Osteoblast (primary cell): ENCODE measurements around the gene SH3RF1. TPM values are rescaled to one million over a fixed set of nuclear protein-coding genes. Genes with fewer than 3 reads are reported as not detected.

Experiments
- DNase-seq: peaks from one replicate; pipeline ENCODE4 v3.0.0; 2011; ENCODE audit warnings: low spot score, mixed read lengths; ENCODE audit not compliant: insufficient read length; ENCODE audit errors: missing footprints
- H2AFZ ChIP-seq: 2 replicates; pipeline ENCODE4 v1.6.0; 2011; ENCODE audit warnings: mild to moderate bottlenecking, low read length
- H3K27ac ChIP-seq: 2 replicates; pipeline ENCODE4 v1.5.1; 2011; ENCODE audit warnings: mild to moderate bottlenecking, low read depth, low read length, moderate library complexity
- H3K27me3 ChIP-seq: 2 replicates; pipeline ENCODE4 v1.6.0; 2012; ENCODE audit warnings: mild to moderate bottlenecking, control low read depth, inconsistent platforms, low read length, moderate library complexity; ENCODE audit not compliant: insufficient read depth
- H3K36me3 ChIP-seq: 2 replicates; pipeline ENCODE4 v1.5.1; 2011; ENCODE audit warnings: mild to moderate bottlenecking, low read length, control low read depth, moderate library complexity; ENCODE audit not compliant: insufficient read depth
- H3K4me1 ChIP-seq: 2 replicates; pipeline ENCODE4 v1.5.1; 2011; ENCODE audit warnings: mild to moderate bottlenecking, low read length, control low read depth, moderate library complexity; ENCODE audit not compliant: insufficient read depth
- H3K4me2 ChIP-seq: 2 replicates; pipeline ENCODE4 v1.6.0; 2011; ENCODE audit warnings: mild to moderate bottlenecking, low read length; ENCODE audit not compliant: insufficient read depth
- H3K4me3 ChIP-seq: fragments of 200-600 bp; sonication (generic); 3 replicates; pipeline ENCODE4 v1.5.1; 2012; ENCODE audit warnings: mild to moderate bottlenecking, low read length, inconsistent platforms; ENCODE audit not compliant: insufficient read depth
- H3K79me2 ChIP-seq: 2 replicates; pipeline ENCODE4 v1.6.0; 2012; ENCODE audit warnings: mild to moderate bottlenecking, low read length, control low read depth, inconsistent platforms; ENCODE audit not compliant: insufficient read depth
- H3K9me3 ChIP-seq: 2 replicates; pipeline ENCODE4 v1.5.1; 2011; ENCODE audit warnings: low read depth, low read length, control low read depth
- H4K20me1 ChIP-seq: 2 replicates; pipeline ENCODE4 v1.6.0; 2012; ENCODE audit warnings: mild to moderate bottlenecking, low read length, control low read depth; ENCODE audit not compliant: insufficient read depth
- total RNA-seq: library from RNA; depleted of rRNA; stranded (reverse); fragments of >200 nt; gene quantifications from 2 replicates; pipeline ENCODE4 v1.2.3, GENCODE V29; 2012
- TF ChIP-seq, protein P1 (sequence below): IDR thresholded peaks from 2 replicates; pipeline ENCODE4 v1.5.1; 2011; ENCODE audit warnings: mild to moderate bottlenecking, low read depth, low read length, moderate library complexity; ENCODE audit errors: extremely low read depth

SH3RF1 gene
- total RNA-seq, 1 donor: 37.6 TPM

DNA sequence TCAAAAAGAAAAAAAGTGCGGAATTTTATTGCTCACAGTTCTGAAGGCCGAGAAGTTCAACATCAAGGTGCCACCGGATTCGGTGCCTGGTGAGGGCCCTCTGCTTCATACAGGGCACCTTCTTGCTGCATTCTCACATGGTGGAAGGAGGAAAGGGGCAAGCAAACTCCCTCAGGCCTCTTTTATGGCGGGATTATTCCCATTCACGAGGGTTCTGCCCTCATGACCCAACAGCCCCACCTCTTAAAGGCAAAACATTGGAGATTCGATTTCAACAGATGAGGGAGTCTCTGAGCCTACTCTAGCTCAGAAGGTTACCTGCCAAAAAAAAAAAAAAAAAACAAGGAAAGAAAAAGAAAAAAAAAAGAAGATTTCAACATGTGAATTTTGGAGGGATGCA, 196.6 kb downstream of the SH3RF1 start:
- Histone ChIP-seq H3K36me3 (no peaks in the 10 kb centered on the region), H4K20me1 (no peaks in the 10 kb centered on the region), H3K27me3 (no peaks in the 10 kb centered on the region), H3K4me2 (no peak overlapping the region), H2AFZ (no peak overlapping the region), H3K4me1 (peaks cover 35% of the 10 kb centered on the region), H3K27ac (no peak overlapping the region), H3K4me3 (no peak overlapping the region), H3K79me2 (no peaks in the 10 kb centered on the region), H3K9me3 (no peaks in the 10 kb centered on the region)
- TF ChIP-seq, protein P1, sequence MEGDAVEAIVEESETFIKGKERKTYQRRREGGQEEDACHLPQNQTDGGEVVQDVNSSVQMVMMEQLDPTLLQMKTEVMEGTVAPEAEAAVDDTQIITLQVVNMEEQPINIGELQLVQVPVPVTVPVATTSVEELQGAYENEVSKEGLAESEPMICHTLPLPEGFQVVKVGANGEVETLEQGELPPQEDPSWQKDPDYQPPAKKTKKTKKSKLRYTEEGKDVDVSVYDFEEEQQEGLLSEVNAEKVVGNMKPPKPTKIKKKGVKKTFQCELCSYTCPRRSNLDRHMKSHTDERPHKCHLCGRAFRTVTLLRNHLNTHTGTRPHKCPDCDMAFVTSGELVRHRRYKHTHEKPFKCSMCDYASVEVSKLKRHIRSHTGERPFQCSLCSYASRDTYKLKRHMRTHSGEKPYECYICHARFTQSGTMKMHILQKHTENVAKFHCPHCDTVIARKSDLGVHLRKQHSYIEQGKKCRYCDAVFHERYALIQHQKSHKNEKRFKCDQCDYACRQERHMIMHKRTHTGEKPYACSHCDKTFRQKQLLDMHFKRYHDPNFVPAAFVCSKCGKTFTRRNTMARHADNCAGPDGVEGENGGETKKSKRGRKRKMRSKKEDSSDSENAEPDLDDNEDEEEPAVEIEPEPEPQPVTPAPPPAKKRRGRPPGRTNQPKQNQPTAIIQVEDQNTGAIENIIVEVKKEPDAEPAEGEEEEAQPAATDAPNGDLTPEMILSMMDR: no peak
- DNase-seq: no peak

DNA sequence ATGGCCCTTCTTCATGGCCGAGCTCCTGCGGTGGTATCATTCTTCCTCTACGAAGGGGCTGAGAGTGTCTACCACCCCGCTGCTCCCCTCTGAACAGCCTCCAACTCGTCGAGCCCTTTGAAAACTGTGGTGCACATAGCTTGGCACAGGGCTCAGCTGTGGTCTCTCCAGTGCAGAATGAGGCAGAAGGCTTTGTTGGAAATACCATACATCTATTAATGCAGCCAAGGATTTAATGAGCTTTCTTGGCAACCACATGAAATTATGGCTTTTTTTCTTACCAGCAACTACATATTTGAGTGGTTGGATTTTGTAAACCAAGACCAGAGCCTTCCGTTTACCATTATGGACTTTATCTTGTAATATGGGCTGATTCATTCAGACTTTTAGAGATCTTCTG, 199.0 kb downstream of the SH3RF1 start:
- Histone ChIP-seq H3K36me3 (no peaks in the 10 kb centered on the region), H3K79me2 (no peaks in the 10 kb centered on the region), H3K4me1 (peaks cover 35% of the 10 kb centered on the region), H4K20me1 (no peaks in the 10 kb centered on the region), H3K9me3 (no peaks in the 10 kb centered on the region), H3K4me3 (no peak overlapping the region), H2AFZ (no peak overlapping the region), H3K27me3 (no peaks in the 10 kb centered on the region), H3K4me2 (peak overlapping the region; percentile 39), H3K27ac (peak overlapping the region; percentile 87)
- no peak for DNase-seq
- TF ChIP-seq, protein P1: no peak

- TF ChIP-seq, protein P1: no peak
- Histone ChIP-seq H3K4me3 (peak overlapping the region; percentile 7), H3K9me3 (no peaks in the 10 kb centered on the region), H3K36me3 (no peaks in the 10 kb centered on the region), H3K4me2 (peak overlapping the region; percentile 39), H3K27me3 (no peaks in the 10 kb centered on the region), H2AFZ (no peak overlapping the region), H3K27ac (peak overlapping the region; percentile 87), H3K79me2 (no peaks in the 10 kb centered on the region), H3K4me1 (peaks cover 35% of the 10 kb centered on the region), H4K20me1 (no peaks in the 10 kb centered on the region)
- DNase-seq: no peak
Measured at GRCh38 chr4:169070895-169071218, 199.9 kb downstream of the SH3RF1 start.

- H3K36me3 ChIP-seq: no peaks in the 10 kb centered on the region
- H3K4me3 ChIP-seq: peak overlapping the region; percentile 7
- H3K27ac ChIP-seq: peak overlapping the region; percentile 87
- no peaks in the 10 kb centered on the region for H4K20me1 ChIP-seq
- DNase-seq: peak; percentile 92
- no peaks in the 10 kb centered on the region for H3K79me2 ChIP-seq
- no peaks in the 10 kb centered on the region for H3K9me3 ChIP-seq
- peaks cover 35% of the 10 kb centered on the region for H3K4me1 ChIP-seq
- TF ChIP-seq, protein P1: no peak
- H3K27me3 ChIP-seq: no peaks in the 10 kb centered on the region
- peak overlapping the region; percentile 63 for H3K4me2 ChIP-seq
- H2AFZ ChIP-seq: no peak overlapping the region
Measured at GRCh38 chr4:169070071-169070894, 200.5 kb downstream of the SH3RF1 start.
